ENCODE measurements around the gene TLK2. TPM values are rescaled to one million over a fixed set of nuclear protein-coding genes. Genes with fewer than 3 reads are reported as not detected.

The TLK2 gene
- total RNA-seq, 1 donor from 2014 or later = 57.0 TPM

DNA sequence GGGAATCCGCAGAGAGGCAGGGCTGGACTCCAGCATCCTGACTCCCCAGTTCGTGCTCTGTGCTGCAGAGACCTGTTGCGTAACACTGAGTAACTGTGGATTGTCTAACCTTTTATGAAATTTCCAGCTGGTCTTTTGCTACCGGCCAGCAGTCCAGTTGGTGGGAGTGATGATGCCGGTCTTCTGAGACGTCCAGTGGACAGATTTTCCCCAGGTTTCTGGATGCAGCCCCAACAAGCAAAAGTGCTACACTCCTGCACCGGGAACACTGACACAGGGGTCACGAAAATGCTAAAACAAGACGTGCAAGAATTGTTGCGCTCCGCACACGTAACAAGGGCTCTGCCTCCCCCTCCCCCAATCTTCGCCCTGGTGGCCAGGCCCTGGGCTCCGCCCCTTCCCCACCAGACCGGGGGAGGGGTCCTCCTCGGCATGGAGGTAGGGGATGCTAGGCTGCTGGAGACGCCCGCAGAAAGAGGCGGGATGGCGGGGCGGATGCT is 148.1 kb downstream of the TLK2 start:
- POLR2A ChIA-PET = no interaction called here
- Mint-ChIP-seq H3K27ac (no peak overlapping the region), H3K27me3 (peaks cover 16% of the 10 kb centered on the region), H3K4me3 (no peak overlapping the region), H3K36me3 (ENCODE audit: low read depth) (no peaks in the 10 kb centered on the region), H3K4me1 (peaks cover 13% of the 10 kb centered on the region), H3K9me3 (no peaks in the 10 kb centered on the region)
- CTCF ChIA-PET = no interaction called here
- no peak for ATAC-seq (ENCODE audit: low read depth)
- intact Hi-C loops (cut with micrococcal nuclease) = no loop called here
- no peak for DNase-seq
- TF ChIP-seq, protein P1, sequence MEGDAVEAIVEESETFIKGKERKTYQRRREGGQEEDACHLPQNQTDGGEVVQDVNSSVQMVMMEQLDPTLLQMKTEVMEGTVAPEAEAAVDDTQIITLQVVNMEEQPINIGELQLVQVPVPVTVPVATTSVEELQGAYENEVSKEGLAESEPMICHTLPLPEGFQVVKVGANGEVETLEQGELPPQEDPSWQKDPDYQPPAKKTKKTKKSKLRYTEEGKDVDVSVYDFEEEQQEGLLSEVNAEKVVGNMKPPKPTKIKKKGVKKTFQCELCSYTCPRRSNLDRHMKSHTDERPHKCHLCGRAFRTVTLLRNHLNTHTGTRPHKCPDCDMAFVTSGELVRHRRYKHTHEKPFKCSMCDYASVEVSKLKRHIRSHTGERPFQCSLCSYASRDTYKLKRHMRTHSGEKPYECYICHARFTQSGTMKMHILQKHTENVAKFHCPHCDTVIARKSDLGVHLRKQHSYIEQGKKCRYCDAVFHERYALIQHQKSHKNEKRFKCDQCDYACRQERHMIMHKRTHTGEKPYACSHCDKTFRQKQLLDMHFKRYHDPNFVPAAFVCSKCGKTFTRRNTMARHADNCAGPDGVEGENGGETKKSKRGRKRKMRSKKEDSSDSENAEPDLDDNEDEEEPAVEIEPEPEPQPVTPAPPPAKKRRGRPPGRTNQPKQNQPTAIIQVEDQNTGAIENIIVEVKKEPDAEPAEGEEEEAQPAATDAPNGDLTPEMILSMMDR (IDR thresholded peaks at IDR 0.05) = no peak

DNA sequence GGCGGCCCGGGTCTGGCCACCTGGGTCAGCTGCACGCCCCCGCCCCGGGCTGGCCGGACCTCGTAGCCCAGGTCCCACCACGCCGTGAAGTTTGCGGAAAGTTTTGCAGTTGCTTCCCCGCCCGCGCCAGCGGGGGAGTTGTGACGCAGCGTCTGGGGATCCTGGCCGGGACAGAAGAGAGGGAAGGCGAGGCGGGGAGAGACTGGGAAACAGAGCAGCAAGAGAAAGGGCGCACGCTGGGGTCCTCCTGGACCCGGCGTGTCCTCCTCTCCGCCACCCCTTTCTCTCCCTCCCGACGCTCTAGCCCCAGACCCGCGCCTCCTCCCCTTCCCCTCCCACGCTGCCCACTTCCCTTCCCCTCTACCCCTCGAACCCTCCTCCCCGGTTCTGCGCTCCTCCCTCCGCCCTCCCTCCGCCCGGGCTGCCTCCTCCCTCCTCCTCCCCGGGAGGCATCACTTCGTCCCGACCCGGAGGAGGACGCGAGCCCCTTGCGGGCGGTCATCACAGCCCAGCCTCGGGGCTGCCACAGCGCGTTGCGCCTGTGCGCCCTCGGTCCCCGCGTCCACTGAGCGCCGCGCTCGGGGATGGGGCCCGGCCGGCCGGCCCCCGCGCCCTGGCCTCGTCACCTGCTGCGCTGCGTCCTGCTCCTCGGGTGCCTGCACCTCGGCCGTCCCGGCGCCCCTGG is 148.7 kb downstream of the TLK2 start, which contains the start of gene MRC2:
MRC2 (plus strand) TSS at position 452 of the 685 bp plus-strand sequence; CDS start at position 585, 133 bp downstream.
- CTCF ChIA-PET = no interaction called here
- TF ChIP-seq, protein P1 (IDR thresholded peaks at IDR 0.05) = no peak
- no peak within 1 kb of the TSS for H3K27ac Mint-ChIP-seq

DNA sequence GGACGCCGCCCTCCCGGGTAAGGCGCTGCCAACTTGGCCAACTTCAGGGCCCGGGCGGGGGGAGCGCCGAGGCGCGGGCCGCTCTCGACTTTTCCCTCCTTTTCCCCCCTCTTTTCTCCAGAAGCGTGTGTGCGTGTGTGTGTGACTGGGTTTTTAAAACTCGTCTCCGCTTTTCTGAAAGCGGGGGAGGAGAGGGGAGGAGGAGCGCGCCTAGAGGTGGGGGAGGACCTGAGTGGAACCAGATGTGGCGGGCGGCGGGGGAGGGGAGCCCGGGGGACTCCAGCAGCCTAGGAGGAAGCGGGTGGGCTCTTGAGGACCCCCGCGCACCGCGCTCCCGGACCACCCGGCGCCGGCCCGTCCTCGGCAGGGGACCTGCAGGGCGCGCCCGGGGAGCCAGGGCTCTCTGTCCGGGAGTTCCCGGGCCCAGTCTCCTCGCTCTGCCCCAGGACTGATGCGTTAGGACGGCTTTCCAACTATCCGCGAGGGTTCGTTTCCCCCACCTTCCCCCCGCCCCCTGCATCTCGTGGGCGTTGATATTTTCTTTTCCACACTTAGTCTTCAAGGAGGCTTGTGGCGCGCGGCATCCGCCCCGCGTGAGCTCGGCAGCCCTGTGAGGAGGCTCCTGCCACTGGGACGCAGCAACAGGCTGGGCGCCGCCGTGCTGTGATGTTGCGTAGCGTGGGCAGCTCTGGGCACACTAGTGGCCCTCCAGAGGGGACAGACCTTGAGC is 149.4 kb downstream of the TLK2 start:
- peak overlapping the region; percentile 66 for H3K4me3 Mint-ChIP-seq
- peaks cover 13% of the 10 kb centered on the region for H3K4me1 Mint-ChIP-seq
- intact Hi-C loops (cut with micrococcal nuclease) = no loop called here
- no peaks in the 10 kb centered on the region for H3K36me3 Mint-ChIP-seq (ENCODE audit: low read depth)
- TF ChIP-seq, protein P1 (IDR thresholded peaks at IDR 0.05) = no peak
- DNase-seq (no peak), ATAC-seq (ENCODE audit: low read depth) (no peak)
- ChIA-PET CTCF (no interaction called here), POLR2A (no interaction called here)
- H3K9me3 Mint-ChIP-seq = no peaks in the 10 kb centered on the region
- H3K27ac Mint-ChIP-seq = no peak overlapping the region
- peaks cover 18% of the 10 kb centered on the region for H3K27me3 Mint-ChIP-seq

More for the DNA sequence above, 148.7 kb downstream of the TLK2 start, which contains the start of gene MRC2:
- DNase-seq = no peak
- Mint-ChIP-seq H3K36me3 (ENCODE audit: low read depth) (no peaks in the 10 kb centered on the region), H3K27me3 (peaks cover 18% of the 10 kb centered on the region), H3K4me3 (peak within 1 kb of the TSS; percentile 66), H3K9me3 (no peaks in the 10 kb centered on the region), H3K4me1 (peaks cover 13% of the 10 kb centered on the region)
- POLR2A ChIA-PET = no interaction called here
- intact Hi-C loops (cut with micrococcal nuclease) = no loop called here
- ATAC-seq (ENCODE audit: low read depth) = no peak

DNA sequence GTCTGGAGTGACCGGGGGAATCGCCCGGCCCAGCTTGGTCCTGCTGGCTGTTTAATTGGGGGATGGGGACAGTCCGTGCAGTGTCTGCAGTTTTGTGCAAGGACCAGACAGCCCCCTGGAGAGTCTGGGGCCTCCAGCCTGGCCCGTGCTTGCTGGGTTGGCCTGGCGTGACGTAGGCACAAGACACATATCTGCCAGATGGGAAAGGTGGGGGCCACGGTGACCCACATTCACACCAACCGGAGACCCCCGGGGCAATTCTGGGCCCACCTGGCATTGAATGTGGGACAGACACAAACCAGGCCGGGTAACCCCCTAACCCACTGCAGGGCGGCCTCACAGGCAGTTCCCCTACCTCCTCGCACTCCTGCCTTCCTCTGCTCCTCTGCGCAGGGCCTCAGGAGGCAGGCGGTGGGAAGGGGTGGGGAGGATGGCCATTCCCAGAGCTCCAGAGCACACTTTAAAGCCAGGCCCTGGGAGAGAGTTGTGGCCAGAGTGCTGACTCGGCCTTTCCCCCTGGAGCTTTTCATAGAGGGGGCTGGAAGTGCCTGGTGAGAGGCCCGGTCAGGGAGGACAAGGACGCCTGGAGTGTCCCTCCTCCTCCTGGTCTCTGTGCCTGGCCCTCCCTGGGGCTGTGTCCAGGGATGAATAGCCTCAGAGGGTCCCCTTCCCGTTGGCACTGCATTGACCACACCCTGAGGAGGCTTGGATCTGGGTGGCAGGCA is 150.4 kb downstream of the TLK2 start:
- no peak for DNase-seq
- H3K36me3 Mint-ChIP-seq (ENCODE audit: low read depth) = no peaks in the 10 kb centered on the region
- peaks cover 18% of the 10 kb centered on the region for H3K27me3 Mint-ChIP-seq
- no peak for ATAC-seq (ENCODE audit: low read depth)
- no peaks in the 10 kb centered on the region for H3K9me3 Mint-ChIP-seq
- POLR2A ChIA-PET = no interaction called here
- TF ChIP-seq, protein P1 (IDR thresholded peaks at IDR 0.05) = no peak
- CTCF ChIA-PET = no interaction called here
- H3K4me3 Mint-ChIP-seq = no peak overlapping the region
- H3K4me1 Mint-ChIP-seq = peaks cover 13% of the 10 kb centered on the region
- intact Hi-C loops (cut with micrococcal nuclease) = no loop called here
- no peak overlapping the region for H3K27ac Mint-ChIP-seq

Data from activated B cell treated with CpG ODN at 0.5 μM for 24 hours (primary cell).